ENCODE results near the gene DENND5A. TPM values are rescaled to one million over a fixed set of nuclear protein-coding genes. Genes with fewer than 3 reads are reported as not detected.

DENND5A gene
- total and polyA plus RNA-seq, 2 of the 8 experiments (the other 6 are each of a cell fraction or from before 2014, with no cell fraction given), result 65.7 to 139 TPM

- no peak for TF ChIP-seq CEBPB (IDR thresholded peaks at IDR 0.05; ENCODE audit: low read depth, low read length)
- no peak for TF ChIP-seq RNF2 (IDR thresholded peaks at IDR 0.05; ENCODE audit: borderline replicate concordance, low read depth, low read length, missing control alignments, poor library complexity, severe bottlenecking)
- TF ChIP-seq HDAC6 (IDR thresholded peaks at IDR 0.05; ENCODE audit: low read depth, low read length), result no peak
- no peak for TF ChIP-seq SAP30 (IDR thresholded peaks at IDR 0.05; ENCODE audit: insufficient read depth, insufficient replicate concordance, low read length)
- TF ChIP-seq, protein P1, sequence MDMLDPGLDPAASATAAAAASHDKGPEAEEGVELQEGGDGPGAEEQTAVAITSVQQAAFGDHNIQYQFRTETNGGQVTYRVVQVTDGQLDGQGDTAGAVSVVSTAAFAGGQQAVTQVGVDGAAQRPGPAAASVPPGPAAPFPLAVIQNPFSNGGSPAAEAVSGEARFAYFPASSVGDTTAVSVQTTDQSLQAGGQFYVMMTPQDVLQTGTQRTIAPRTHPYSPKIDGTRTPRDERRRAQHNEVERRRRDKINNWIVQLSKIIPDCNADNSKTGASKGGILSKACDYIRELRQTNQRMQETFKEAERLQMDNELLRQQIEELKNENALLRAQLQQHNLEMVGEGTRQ (IDR thresholded peaks at IDR 0.05; ENCODE audit: low read length), result no peak
- TF ChIP-seq ASH2L (IDR thresholded peaks at IDR 0.05; ENCODE audit: low read length), result no peak
Observed at GRCh38 chr11:9126636-9127035, 138.5 kb downstream of the DENND5A start (continued).

Measured in H1 (cell line).